GM12872 (cell line): ENCODE measurements around the gene DSTN.

Source experiments
- CTCF ChIP-seq: IDR thresholded peaks from 3 replicates; pipeline ENCODE4 v1.5.1; 2011; ENCODE audit warnings: low read depth, mild to moderate bottlenecking, low read length, moderate library complexity; ENCODE audit not compliant: insufficient read depth

Gene DSTN

GRCh38 chr20:17593902-17594301 lies 24.0 kb downstream of the DSTN start:
- no peak for TF ChIP-seq CTCF

- TF ChIP-seq CTCF: no peak
Measured at GRCh38 chr20:17594443-17594842, 24.6 kb downstream of the DSTN start.

GRCh38 chr20:17595856-17596255 lies 26.0 kb downstream of the DSTN start:
- TF ChIP-seq CTCF: no peak

- TF ChIP-seq CTCF: no peak
Measured at GRCh38 chr20:17598013-17598550, 28.2 kb downstream of the DSTN start.

- no peak for TF ChIP-seq CTCF
Measured at GRCh38 chr20:17601957-17602356, 32.1 kb downstream of the DSTN start.

- TF ChIP-seq CTCF: no peak
Measured at GRCh38 chr20:17602493-17602892, 32.6 kb downstream of the DSTN start.

GRCh38 chr20:17605131-17605660 lies 35.3 kb downstream of the DSTN start:
- TF ChIP-seq CTCF: no peak
